Astrocyte (in vitro differentiated cells and primary cell): ENCODE data around the gene PRIMA1.

Source experiments
- CTCF ChIP-seq: IDR thresholded peaks from 2 replicates; pipeline ENCODE4 v1.5.1; 2011; ENCODE audit warnings: low read depth, mild to moderate bottlenecking, inconsistent platforms, low read length, moderate library complexity; ENCODE audit not compliant: insufficient read depth
- EZH2 ChIP-seq: IDR thresholded peaks from 2 replicates; pipeline ENCODE4 v1.6.1; 2012; ENCODE audit warnings: mild to moderate bottlenecking, low read length, inconsistent platforms; ENCODE audit not compliant: insufficient read depth

- TF ChIP-seq CTCF (no peak), EZH2 (no peak)
Observed at GRCh38 chr14:93682459-93682858, 105.8 kb downstream of the PRIMA1 start.
